Cardiac muscle cell (in vitro differentiated cells and primary cell): ENCODE data around the gene ARHGAP10. TPM values are rescaled to one million over a fixed set of nuclear protein-coding genes. Genes with fewer than 3 reads are reported as not detected.

Experiments used
- DNase-seq, 2 donors: peaks; one replicate each; pipeline versions ENCODE4 v3.0.0 to v3.0.0-alpha.2; 2010 to 2017; ENCODE audit warnings: low read depth in 1 of 2, low spot score in 1 of 2
- H3K27ac ChIP-seq: fragments of 200-600 bp; sonication (generic); 2 replicates; pipeline ENCODE4 v1.5.1; 2016
- H3K27me3 ChIP-seq: fragments of 200-600 bp; sonication (generic); 2 replicates; pipeline ENCODE4 v1.6.0; 2016; ENCODE audit warnings: control low read depth
- H3K36me3 ChIP-seq: fragments of 200-600 bp; sonication (generic); 2 replicates; pipeline ENCODE4 v1.5.1; 2016; ENCODE audit warnings: control low read depth
- H3K4me1 ChIP-seq: fragments of 200-600 bp; sonication (generic); 2 replicates; pipeline ENCODE4 v1.8.1; 2017; ENCODE audit warnings: low read depth, mild to moderate bottlenecking, mixed run types
- H3K4me3 ChIP-seq: fragments of 200-600 bp; sonication (generic); 2 replicates; pipeline ENCODE4 v1.5.1; 2016; ENCODE audit warnings: mild to moderate bottlenecking
- H3K9me3 ChIP-seq: fragments of 200-600 bp; sonication (generic); 2 replicates; pipeline ENCODE4 v1.5.1; 2017; ENCODE audit warnings: low read depth, mild to moderate bottlenecking, control low read depth
- polyA plus RNA-seq: library from polyadenylated mRNA; unstranded; fragments of >200 nt; fragmentation: Nextera tagmentation; extraction: Ambion mirVana; gene quantifications from 2 replicates; pipeline ENCODE4 v1.2.1, GENCODE V29; 2016
- total RNA-seq: library from RNA; depleted of rRNA; stranded (reverse); fragments of >200 nt; gene quantifications from 2 replicates; pipeline ENCODE4 v1.2.3, GENCODE V29; 2016
- TF ChIP-seq, protein P1 (sequence below): IDR thresholded peaks from 2 replicates; pipeline ENCODE4 v1.5.1; 2012; ENCODE audit warnings: low read depth, mild to moderate bottlenecking, low read length

ARHGAP10 gene
- total and polyA plus RNA-seq, 2 experiments from 2014 or later: 12.1 to 15.0 TPM

- Histone ChIP-seq H3K27ac (no peak overlapping the region), H3K36me3 (no peaks in the 10 kb centered on the region), H3K27me3 (no peaks in the 10 kb centered on the region), H3K9me3 (no peaks in the 10 kb centered on the region), H3K4me1 (no peaks in the 10 kb centered on the region), H3K4me3 (no peak overlapping the region)
- TF ChIP-seq, protein P1, sequence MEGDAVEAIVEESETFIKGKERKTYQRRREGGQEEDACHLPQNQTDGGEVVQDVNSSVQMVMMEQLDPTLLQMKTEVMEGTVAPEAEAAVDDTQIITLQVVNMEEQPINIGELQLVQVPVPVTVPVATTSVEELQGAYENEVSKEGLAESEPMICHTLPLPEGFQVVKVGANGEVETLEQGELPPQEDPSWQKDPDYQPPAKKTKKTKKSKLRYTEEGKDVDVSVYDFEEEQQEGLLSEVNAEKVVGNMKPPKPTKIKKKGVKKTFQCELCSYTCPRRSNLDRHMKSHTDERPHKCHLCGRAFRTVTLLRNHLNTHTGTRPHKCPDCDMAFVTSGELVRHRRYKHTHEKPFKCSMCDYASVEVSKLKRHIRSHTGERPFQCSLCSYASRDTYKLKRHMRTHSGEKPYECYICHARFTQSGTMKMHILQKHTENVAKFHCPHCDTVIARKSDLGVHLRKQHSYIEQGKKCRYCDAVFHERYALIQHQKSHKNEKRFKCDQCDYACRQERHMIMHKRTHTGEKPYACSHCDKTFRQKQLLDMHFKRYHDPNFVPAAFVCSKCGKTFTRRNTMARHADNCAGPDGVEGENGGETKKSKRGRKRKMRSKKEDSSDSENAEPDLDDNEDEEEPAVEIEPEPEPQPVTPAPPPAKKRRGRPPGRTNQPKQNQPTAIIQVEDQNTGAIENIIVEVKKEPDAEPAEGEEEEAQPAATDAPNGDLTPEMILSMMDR: no peak
- no peak for DNase-seq
Observed at GRCh38 chr4:147725673-147726072, 6.2 kb upstream of the ARHGAP10 start.

DNA sequence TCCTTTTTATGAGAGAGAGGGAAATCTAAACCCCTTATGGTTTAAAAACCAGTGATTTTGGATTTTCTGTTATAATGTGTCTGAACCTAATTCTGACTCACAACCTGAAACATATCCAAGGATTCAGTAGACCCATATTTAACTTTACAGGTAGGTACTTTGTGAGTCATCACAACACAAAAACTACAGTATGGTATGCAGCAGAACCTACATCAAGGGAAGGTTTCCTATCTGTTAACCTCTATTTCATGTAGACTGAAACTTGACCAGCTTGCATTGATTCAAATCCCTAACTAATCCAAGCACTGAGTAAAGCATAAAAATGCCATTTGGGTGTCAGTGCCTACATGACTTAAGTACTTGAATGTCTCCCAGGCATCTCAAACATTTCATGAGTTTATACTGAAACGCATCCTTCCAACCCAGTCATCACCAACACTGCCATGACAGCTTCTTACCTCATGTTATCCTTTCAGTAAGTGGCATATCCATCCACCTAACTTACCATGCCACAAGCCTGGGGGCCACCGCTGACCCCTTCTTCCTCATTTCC, 4.3 kb upstream of the ARHGAP10 start:
- Histone ChIP-seq H3K4me3 (no peak overlapping the region), H3K9me3 (no peaks in the 10 kb centered on the region), H3K27me3 (no peaks in the 10 kb centered on the region), H3K4me1 (no peaks in the 10 kb centered on the region), H3K27ac (no peak overlapping the region), H3K36me3 (no peaks in the 10 kb centered on the region)
- DNase-seq: no peak
- TF ChIP-seq, protein P1: no peak

- no peak for DNase-seq
- TF ChIP-seq, protein P1: no peak
- Histone ChIP-seq H3K36me3 (no peaks in the 10 kb centered on the region), H3K4me3 (no peak overlapping the region), H3K27me3 (no peaks in the 10 kb centered on the region), H3K4me1 (peaks cover 11% of the 10 kb centered on the region), H3K9me3 (no peaks in the 10 kb centered on the region), H3K27ac (no peak overlapping the region)
Observed at GRCh38 chr4:147730333-147730732, 1.6 kb upstream of the ARHGAP10 start.

DNA sequence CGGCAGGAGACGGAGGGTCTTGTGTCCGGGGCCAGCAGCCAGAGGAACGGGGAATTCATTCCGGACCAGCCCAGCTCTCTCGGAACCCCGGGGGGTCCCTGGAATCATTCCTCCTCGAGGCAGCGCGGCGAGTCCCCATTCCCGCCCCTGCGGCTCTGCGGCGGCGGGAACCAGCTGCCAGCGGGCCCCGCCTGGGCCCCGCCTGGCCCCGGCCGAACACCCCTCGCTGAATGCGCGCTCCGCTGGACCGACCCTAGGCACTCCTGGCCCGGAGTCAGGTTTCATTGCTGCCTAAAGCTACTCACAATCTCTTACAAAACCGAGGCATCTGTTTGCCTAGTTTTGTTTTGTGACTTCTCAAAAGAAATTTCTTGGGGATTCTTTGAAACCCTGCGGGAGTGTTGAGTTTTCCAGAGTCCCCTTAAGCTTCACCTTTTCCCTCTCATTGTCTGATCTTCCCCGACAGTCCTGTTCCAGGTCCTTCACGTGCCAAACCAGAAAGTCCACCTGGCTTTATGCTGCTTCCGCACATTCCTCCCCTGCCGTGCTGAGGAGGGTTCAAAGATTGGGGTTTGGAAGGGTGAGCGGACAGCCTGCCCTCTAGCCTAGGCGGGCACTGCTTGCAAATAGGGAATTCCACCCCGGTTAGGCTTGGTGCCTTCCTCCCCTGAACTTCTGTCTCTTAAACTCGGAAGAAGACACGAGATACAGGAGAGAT, 789 bp downstream of the ARHGAP10 start:
- peak overlapping the region; percentile 79 for H3K4me3 ChIP-seq
- peak; percentile 61 to 75 for DNase-seq
- TF ChIP-seq, protein P1: no peak
- no peaks in the 10 kb centered on the region for H3K36me3 ChIP-seq
- no peaks in the 10 kb centered on the region for H3K9me3 ChIP-seq
- H3K27me3 ChIP-seq: no peaks in the 10 kb centered on the region
- H3K27ac ChIP-seq: peak overlapping the region; percentile 44
- H3K4me1 ChIP-seq: peaks cover 16% of the 10 kb centered on the region

GRCh38 chr4:147733716-147734344, 1.9 kb downstream of the ARHGAP10 start:
- Histone ChIP-seq H3K27me3 (no peaks in the 10 kb centered on the region), H3K27ac (no peak overlapping the region), H3K4me3 (peak overlapping the region; percentile 79), H3K4me1 (peaks cover 16% of the 10 kb centered on the region), H3K36me3 (no peaks in the 10 kb centered on the region), H3K9me3 (no peaks in the 10 kb centered on the region)
- DNase-seq: peak; percentile 52 to 64
- TF ChIP-seq, protein P1: no peak
